HUES6 (cell line): ENCODE results near the gene NRN1L.
"Not testable (repeated sequence)": the region's sequence is repeated elsewhere in the genome, so short reads cannot be mapped to it uniquely, and the experiment has no call there.

Experiments used
- H3K27ac ChIP-seq: 2 replicates; pipeline ENCODE4 v1.7.0; 2013; ENCODE audit warnings: low read depth, mild to moderate bottlenecking, low read length, inconsistent platforms
- H3K27me3 ChIP-seq: 2 replicates; pipeline ENCODE4 v1.6.1; 2013; ENCODE audit warnings: low read length; ENCODE audit not compliant: control insufficient read depth, insufficient read depth
- H3K36me3 ChIP-seq: 2 replicates; pipeline ENCODE4 v1.6.1; 2013; ENCODE audit warnings: low read length; ENCODE audit not compliant: control insufficient read depth, insufficient read depth
- H3K4me1 ChIP-seq: 2 replicates; pipeline ENCODE4 v1.6.1; 2013; ENCODE audit warnings: low read length; ENCODE audit not compliant: control insufficient read depth, insufficient read depth
- H3K4me3 ChIP-seq: 2 replicates; pipeline ENCODE4 v1.5.1; 2013; ENCODE audit warnings: low read depth, low read length
- H3K9ac ChIP-seq: one replicate; pipeline ENCODE4 v1.6.1; 2013; ENCODE audit warnings: mild to moderate bottlenecking, low read length
- H3K9me3 ChIP-seq: 2 replicates; pipeline ENCODE4 v1.6.1; 2013; ENCODE audit warnings: low read depth, low read length; ENCODE audit not compliant: control insufficient read depth, insufficient read depth

The NRN1L gene

GRCh38 chr16:67884684-67885083 is at the start of gene NRN1L:
Gene NRN1L (plus strand): TSS chr16:67884885. CDS start chr16:67884904, 19 bp downstream.
- peak within 1 kb of the TSS; percentile 37 for H3K4me3 ChIP-seq
- no peaks in the 10 kb centered on the region for H3K9me3 ChIP-seq
- H3K36me3 ChIP-seq, result peaks cover 45% of the 10 kb centered on the region
- H3K27ac ChIP-seq, result no peak within 1 kb of the TSS
- peaks cover 28% of the 10 kb centered on the region; the same call in 1 of the 2 replicates for H3K4me1 ChIP-seq
- peak within 1 kb of the TSS; percentile 3 for H3K9ac ChIP-seq
- no peaks in the 10 kb centered on the region for H3K27me3 ChIP-seq

- H3K36me3 ChIP-seq, H3K4me3 ChIP-seq, H3K27ac ChIP-seq, H3K27me3 ChIP-seq, H3K9me3 ChIP-seq, H3K9ac ChIP-seq: not testable (repeated sequence)
- H3K4me1 ChIP-seq, result peaks cover 12% of the 10 kb centered on the region; the same call in 1 of the 2 replicates
These were observed 47.5 kb upstream of the NRN1L start for GRCh38 chr16:67837190-67837589.

GRCh38 chr16:67837811-67838210 is 46.9 kb upstream of the NRN1L start:
- H3K4me1 ChIP-seq, result peaks cover 8% of the 10 kb centered on the region; the same call in 1 of the 2 replicates
- no peak overlapping the region for H3K4me3 ChIP-seq
- no peak overlapping the region for H3K9ac ChIP-seq
- no peaks in the 10 kb centered on the region for H3K27me3 ChIP-seq
- H3K27ac ChIP-seq, result no peak overlapping the region
- H3K36me3 ChIP-seq, result no peaks in the 10 kb centered on the region
- H3K9me3 ChIP-seq, result no peaks in the 10 kb centered on the region

- Histone ChIP-seq H3K27me3 (no peaks in the 10 kb centered on the region), H3K4me3 (peak overlapping the region; percentile 92), H3K9ac (peak overlapping the region; percentile 90), H3K36me3 (no peaks in the 10 kb centered on the region), H3K4me1 (peaks cover 33% of the 10 kb centered on the region), H3K27ac (peak overlapping the region; percentile 57; the same call in 1 of the 2 replicates), H3K9me3 (no peaks in the 10 kb centered on the region)
These were observed 43.4 kb upstream of the NRN1L start for GRCh38 chr16:67841198-67841815.

GRCh38 chr16:67841816-67842508 is 42.7 kb upstream of the NRN1L start, which contains the start of gene THAP11:
Gene THAP11 (plus strand): TSS chr16:67842320. CDS start chr16:67842555, 235 bp downstream.
- Histone ChIP-seq H3K9ac (peak within 1 kb of the TSS; percentile 90), H3K36me3 (no peaks in the 10 kb centered on the region), H3K9me3 (no peaks in the 10 kb centered on the region), H3K27ac (peak within 1 kb of the TSS; percentile 90), H3K27me3 (no peaks in the 10 kb centered on the region), H3K4me3 (peak within 1 kb of the TSS; percentile 92), H3K4me1 (peaks cover 33% of the 10 kb centered on the region)

- H3K27ac ChIP-seq, result peak overlapping the region; percentile 10; the same call in 1 of the 2 replicates
- H3K9ac ChIP-seq, result peak overlapping the region; percentile 90
- peak overlapping the region; percentile 92 for H3K4me3 ChIP-seq
- peaks cover 33% of the 10 kb centered on the region for H3K4me1 ChIP-seq
- no peaks in the 10 kb centered on the region for H3K27me3 ChIP-seq
- H3K36me3 ChIP-seq, result no peaks in the 10 kb centered on the region
- H3K9me3 ChIP-seq, result no peaks in the 10 kb centered on the region
These were observed 42.0 kb upstream of the NRN1L start for GRCh38 chr16:67842509-67843342.

- Histone ChIP-seq H3K9me3 (no peaks in the 10 kb centered on the region), H3K36me3 (no peaks in the 10 kb centered on the region), H3K27me3 (no peaks in the 10 kb centered on the region), H3K4me1 (peaks cover 33% of the 10 kb centered on the region), H3K4me3 (peak overlapping the region; percentile 92), H3K27ac (no peak overlapping the region), H3K9ac (peak overlapping the region; percentile 90)
These were observed 41.3 kb upstream of the NRN1L start for GRCh38 chr16:67843343-67843765.

GRCh38 chr16:67844497-67844896 is 40.2 kb upstream of the NRN1L start:
- no peaks in the 10 kb centered on the region for H3K9me3 ChIP-seq
- H3K4me1 ChIP-seq, result peaks cover 33% of the 10 kb centered on the region
- peak overlapping the region; percentile 92; the same call in 1 of the 2 replicates for H3K4me3 ChIP-seq
- H3K9ac ChIP-seq, result no peak overlapping the region
- no peak overlapping the region for H3K27ac ChIP-seq
- H3K36me3 ChIP-seq, result peaks cover 6% of the 10 kb centered on the region; the same call in 1 of the 2 replicates
- no peaks in the 10 kb centered on the region for H3K27me3 ChIP-seq

GRCh38 chr16:67845291-67846062 is 39.2 kb upstream of the NRN1L start:
- H3K27ac ChIP-seq, result peak overlapping the region; percentile 97
- H3K27me3 ChIP-seq, result no peaks in the 10 kb centered on the region
- H3K4me1 ChIP-seq, result peaks cover 33% of the 10 kb centered on the region
- H3K9me3 ChIP-seq, result no peaks in the 10 kb centered on the region
- H3K36me3 ChIP-seq, result peaks cover 11% of the 10 kb centered on the region
- H3K9ac ChIP-seq, result peak overlapping the region; percentile 97
- peak overlapping the region; percentile 99 for H3K4me3 ChIP-seq

GRCh38 chr16:67846063-67846319 is 38.7 kb upstream of the NRN1L start:
- H3K36me3 ChIP-seq, result peaks cover 14% of the 10 kb centered on the region
- H3K27ac ChIP-seq, result peak overlapping the region; percentile 97
- no peaks in the 10 kb centered on the region for H3K9me3 ChIP-seq
- H3K27me3 ChIP-seq, result no peaks in the 10 kb centered on the region
- H3K4me3 ChIP-seq, result peak overlapping the region; percentile 99
- H3K4me1 ChIP-seq, result peaks cover 33% of the 10 kb centered on the region
- peak overlapping the region; percentile 97 for H3K9ac ChIP-seq
